AG09319 (cell line): ENCODE measurements around the gene NOL4L.

Experiments
- DNase-seq: peaks from one replicate; pipeline ENCODE4 v3.0.0-alpha.2; 2010; ENCODE audit warnings: low read depth; ENCODE audit errors: extremely low read depth
- TF ChIP-seq, protein P1 (sequence below): IDR thresholded peaks from 2 replicates; pipeline ENCODE4 v1.5.1; 2011; ENCODE audit warnings: low read depth, mild to moderate bottlenecking, inconsistent platforms, low read length, moderate library complexity

Gene NOL4L

DNA sequence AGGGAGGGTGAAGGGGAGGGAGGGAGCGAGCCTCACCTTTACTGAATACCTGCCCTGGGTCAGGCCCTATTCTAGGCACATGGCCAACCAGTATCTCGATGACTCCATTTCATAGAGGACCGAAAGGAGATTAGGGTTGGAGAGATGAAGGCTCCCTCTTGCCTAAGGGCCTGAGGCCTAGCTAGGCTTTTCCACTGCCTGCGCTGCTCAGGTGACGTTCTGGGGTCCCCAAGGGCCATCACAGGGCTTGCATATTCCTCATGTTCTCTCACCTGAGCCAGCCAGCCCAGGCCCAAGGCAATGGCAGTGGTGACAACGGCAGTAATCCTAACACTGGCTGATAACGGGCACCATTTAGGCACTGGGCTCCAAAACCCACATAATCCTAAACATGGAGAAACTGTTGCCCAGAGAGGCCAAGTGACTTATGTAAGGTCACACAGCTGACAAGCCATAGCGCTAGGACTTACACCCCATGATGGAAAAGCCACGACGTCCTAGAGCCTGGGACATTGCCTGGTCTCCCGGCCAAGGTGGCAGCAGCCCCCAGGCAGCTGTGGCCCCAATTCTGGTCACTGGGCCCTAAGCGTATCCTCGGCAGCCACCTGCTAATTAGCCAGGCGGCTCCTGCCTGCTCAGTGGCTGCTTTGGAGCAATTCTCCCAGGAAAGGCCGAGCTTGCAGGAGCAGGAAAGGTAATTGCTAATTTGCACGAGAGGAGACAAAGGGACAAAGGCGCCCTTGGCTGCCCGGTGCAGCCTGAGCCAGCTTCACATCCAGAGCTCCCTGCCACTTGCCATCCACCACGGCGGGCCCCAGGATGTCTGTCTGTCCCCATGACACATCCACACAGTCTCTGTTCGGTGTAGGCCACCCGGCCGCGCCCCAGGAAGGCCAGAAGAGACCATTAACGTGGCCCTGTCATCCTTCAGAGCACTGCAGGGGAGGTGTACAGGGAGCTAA lies 21.5 kb downstream of the NOL4L start:
- TF ChIP-seq, protein P1, sequence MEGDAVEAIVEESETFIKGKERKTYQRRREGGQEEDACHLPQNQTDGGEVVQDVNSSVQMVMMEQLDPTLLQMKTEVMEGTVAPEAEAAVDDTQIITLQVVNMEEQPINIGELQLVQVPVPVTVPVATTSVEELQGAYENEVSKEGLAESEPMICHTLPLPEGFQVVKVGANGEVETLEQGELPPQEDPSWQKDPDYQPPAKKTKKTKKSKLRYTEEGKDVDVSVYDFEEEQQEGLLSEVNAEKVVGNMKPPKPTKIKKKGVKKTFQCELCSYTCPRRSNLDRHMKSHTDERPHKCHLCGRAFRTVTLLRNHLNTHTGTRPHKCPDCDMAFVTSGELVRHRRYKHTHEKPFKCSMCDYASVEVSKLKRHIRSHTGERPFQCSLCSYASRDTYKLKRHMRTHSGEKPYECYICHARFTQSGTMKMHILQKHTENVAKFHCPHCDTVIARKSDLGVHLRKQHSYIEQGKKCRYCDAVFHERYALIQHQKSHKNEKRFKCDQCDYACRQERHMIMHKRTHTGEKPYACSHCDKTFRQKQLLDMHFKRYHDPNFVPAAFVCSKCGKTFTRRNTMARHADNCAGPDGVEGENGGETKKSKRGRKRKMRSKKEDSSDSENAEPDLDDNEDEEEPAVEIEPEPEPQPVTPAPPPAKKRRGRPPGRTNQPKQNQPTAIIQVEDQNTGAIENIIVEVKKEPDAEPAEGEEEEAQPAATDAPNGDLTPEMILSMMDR, result no peak

DNA sequence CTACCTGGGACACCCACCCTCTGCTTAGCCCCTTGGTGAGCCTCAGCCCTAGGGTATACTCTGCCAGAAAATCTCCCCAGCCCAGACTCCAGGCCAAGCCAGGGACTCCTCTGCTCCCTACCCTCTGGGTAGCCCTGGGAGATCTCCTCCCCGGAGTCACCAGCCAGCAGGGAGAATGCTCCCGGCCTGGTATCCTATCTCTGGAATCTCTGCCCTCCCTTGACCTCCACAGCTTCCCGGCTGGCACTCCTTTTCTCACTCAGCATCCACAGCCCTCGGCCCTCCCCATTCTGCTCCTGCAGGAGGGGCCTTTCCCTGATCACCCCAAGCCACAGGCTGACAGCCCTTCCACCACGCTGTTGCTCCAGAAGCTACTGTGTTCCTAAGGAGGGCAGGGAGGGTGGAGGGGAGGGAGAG lies 22.6 kb downstream of the NOL4L start:
- TF ChIP-seq, protein P1, result no peak
- DNase-seq, result no peak

More for the DNA sequence above, 21.5 kb downstream of the NOL4L start:
- DNase-seq, result no peak

DNA sequence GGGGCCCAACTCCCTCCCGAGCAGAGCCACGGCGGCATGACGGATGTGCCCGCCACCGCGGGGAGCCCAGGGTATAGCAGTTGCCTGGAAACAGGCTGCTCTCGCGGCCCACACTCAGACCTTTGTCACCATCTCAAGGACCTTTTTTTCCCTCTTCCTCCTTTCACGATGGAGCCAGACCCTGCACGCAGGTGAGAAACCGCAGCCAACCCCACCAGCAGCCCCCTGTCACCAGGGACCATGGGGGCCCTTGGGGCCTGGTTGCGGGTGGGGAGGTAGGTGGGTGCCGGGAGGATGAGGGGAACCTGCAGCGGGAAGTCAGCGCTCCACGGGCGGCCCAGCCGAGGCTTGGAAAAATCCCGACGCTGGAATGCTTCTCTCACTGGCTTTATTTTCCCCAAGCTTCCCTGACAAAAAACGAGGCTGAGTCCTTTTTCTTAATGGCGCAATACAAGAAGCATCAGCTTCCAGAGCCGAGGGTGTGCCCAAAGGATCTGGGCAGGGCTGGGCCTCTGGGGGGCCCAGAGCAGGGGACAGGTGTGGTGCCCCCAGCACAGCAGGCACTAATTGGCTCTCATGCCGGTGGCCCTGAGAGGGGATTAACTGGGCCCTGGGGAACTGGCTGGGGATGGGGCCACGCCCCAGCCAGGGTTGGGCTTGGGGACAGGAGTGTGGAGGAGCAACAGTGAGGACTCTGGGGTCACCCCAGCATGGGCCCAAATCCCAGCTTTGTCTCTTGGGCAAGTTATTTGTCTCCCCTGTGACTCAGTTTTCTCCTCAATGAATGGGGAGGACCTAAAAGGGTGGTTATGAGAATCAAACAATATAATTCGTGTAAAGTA lies 23.9 kb downstream of the NOL4L start:
- DNase-seq, result no peak

DNA sequence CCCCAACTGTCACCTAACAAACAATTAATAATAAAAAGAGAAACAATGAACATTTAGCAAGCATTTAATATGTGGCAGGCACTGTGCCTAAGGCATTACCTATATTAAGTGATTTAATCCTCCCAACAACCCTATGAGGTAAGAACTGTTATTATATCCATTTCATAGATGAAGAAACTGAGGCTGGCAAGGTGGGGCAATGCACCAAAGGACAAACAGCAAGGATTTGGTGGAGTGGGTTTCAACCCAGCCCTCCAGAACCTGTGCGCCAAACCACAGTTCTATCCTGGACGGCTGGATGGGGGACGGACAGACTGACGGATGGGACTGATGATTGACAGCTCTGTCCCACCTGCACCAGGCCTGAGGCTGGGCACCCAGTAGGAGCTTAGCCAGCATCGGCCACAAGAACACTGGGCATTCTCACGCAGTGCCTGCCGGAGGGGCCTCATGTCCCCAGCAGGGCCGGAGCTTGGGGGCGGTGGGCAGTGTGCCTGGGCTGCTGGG lies 24.6 kb downstream of the NOL4L start:
- no peak for DNase-seq
- TF ChIP-seq, protein P1, result no peak

More for the DNA sequence above, 23.9 kb downstream of the NOL4L start:
- TF ChIP-seq, protein P1, result no peak

DNA sequence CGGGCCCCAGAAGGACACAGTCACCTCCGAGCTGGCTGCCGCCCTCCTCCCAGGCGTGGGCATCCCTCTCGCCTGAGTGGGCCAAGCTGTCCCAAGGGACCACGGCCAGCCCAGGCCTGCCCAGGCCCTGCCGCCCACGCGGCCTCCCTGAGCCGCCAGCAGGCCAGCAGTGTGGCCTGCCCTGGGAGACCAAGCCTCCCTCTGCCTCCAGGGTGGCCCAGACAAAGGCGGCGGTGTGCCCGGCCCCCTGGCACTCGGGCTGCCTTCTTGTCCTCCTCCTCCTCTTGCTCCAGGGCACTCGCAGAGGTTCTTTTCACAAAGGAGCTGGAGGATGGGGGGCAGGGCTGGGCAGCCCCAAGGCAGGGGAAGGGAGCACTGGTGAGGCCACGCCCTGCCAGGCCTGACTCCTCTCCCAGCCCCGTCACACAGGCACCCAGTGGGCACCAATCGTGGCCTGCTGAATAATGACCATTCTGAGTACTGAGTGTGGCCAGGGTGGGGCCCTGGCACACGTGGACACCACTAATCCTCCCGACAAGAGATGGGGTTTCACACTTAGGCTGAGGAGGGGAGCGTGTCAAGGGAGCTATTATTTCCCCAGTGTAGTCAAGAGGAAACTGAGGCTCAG lies 25.3 kb downstream of the NOL4L start:
- no peak for DNase-seq
- TF ChIP-seq, protein P1, result no peak

DNA sequence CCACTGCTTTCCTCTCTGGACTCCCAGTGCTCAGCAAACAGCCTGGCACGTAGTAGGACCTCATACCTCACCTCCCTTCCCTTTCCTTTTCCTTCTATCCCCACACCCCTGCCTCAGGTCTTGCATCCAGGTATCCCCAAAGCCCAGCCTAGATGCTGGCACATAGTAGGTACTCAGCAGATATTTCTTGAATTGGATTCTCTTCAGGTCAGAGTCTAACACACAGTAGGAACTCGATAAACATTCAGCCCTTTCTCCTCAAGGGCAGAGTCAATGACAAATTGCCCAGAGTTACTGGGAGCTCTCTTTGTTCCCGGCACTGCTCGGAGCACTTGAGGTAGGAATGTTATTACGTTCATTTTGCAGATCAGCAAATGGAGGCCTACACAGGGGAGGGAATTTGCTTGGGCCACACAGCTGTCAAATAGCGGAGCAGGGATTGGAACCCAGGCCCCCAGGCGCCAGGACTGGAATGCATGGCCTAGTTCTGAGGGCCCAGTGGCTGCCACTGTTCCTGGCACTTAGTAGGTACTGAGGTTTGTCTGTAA lies 25.9 kb downstream of the NOL4L start:
- DNase-seq, result no peak
- TF ChIP-seq, protein P1, result no peak
